A673 (cell line): ENCODE data around the gene HARS1.

ENCODE experiments used
- CTCF ChIP-seq: fragments of 300-800, 200-600 bp; sonication (generic); conservative IDR thresholded peaks from 2 replicates; pipeline ENCODE4 v1.5.1; 2017; ENCODE audit warnings: low read depth, mild to moderate bottlenecking, antibody characterized with exemption, low read length, moderate library complexity, mixed read lengths
- EZH2 ChIP-seq: fragments of 200-600 bp; sonication (generic); IDR thresholded peaks from 2 replicates; pipeline ENCODE4 v1.6.1; 2017; ENCODE audit warnings: borderline replicate concordance, low read depth, mild to moderate bottlenecking, mixed read lengths, antibody characterized with exemption, low read length; ENCODE audit not compliant: poor library complexity, severe bottlenecking

- TF ChIP-seq CTCF (no peak), EZH2 (no peak)
These were observed 17.0 kb downstream of the HARS1 start for GRCh38 chr5:140674211-140674610.
